Kidney (tissue), 14 donors: ENCODE data around the gene RNF13. TPM values are rescaled to one million over a fixed set of nuclear protein-coding genes. Genes with fewer than 3 reads are reported as not detected.
"Not testable (repeated sequence)": the region's sequence is repeated elsewhere in the genome, so short reads cannot be mapped to it uniquely, and the experiment has no call there.

ENCODE experiments used
- DNase-seq, 5 donors: peaks; one replicate each; pipeline ENCODE4 v3.0.0-alpha.2; 2013 to 2020
- FAIRE-seq: peaks from 2 replicates; lab custom pipeline; 2012; peaks lifted over from hg19 to GRCh38; lab: Jason Lieb, UNC
- H3K27ac ChIP-seq, 2 donors: one replicate each; pipeline ENCODE4 v1.7.0; 2013; ENCODE audit warnings: low read depth in 2 of 2, low read length in 2 of 2, inconsistent platforms in 1 of 2
- H3K27me3 ChIP-seq: one replicate; pipeline ENCODE4 v1.7.1; 2013; ENCODE audit warnings: low read length, inconsistent platforms; ENCODE audit not compliant: control insufficient read depth, insufficient read depth
- H3K36me3 ChIP-seq, 3 donors: one replicate each; pipeline versions ENCODE4 v1.7.0 to v1.7.1; 2013; ENCODE audit warnings: low read length in 3 of 3, control low read depth in 1 of 3, inconsistent platforms in 1 of 3; ENCODE audit not compliant: insufficient read depth in 3 of 3, control insufficient read depth in 2 of 3
- H3K4me1 ChIP-seq, 3 donors: one replicate each; pipeline versions ENCODE4 v1.7.0 to v1.7.1; 2013; ENCODE audit warnings: low read length in 3 of 3, inconsistent platforms in 1 of 3, low read depth in 1 of 3; ENCODE audit not compliant: control insufficient read depth in 2 of 3, insufficient read depth in 2 of 3
- H3K4me3 ChIP-seq, 3 donors: one replicate each; pipeline versions ENCODE4 v1.7.0 to v1.8.1; 2013; ENCODE audit warnings: low read length in 3 of 3, control low read depth in 1 of 3, inconsistent platforms in 1 of 3
- H3K9ac ChIP-seq, 3 donors: one replicate each; pipeline versions ENCODE4 v1.7.0 to v1.7.1; 2013; ENCODE audit warnings: low read length in 3 of 3, control low read depth in 1 of 3, inconsistent platforms in 1 of 3
- H3K9me3 ChIP-seq, 3 donors: one replicate each; pipeline versions ENCODE4 v1.7.0 to v1.7.1; 2013; ENCODE audit warnings: low read length in 3 of 3, control low read depth in 1 of 3, inconsistent platforms in 1 of 3; ENCODE audit not compliant: control insufficient read depth in 2 of 3, insufficient read depth in 1 of 3
- CTCF ChIP-seq: IDR thresholded peaks from 3 replicates; pipeline ENCODE4 v1.5.1; 2012; ENCODE audit warnings: mild to moderate bottlenecking, moderate library complexity, borderline replicate concordance; ENCODE audit not compliant: insufficient read depth; ENCODE audit errors: extremely low read depth
- intact Hi-C: fragments of 100-400 bp; cut with DNase I; formaldehyde crosslinking; loops from one replicate; pipeline ENCODE4 v1.11.1; 2022
- polyA plus RNA-seq: library from polyadenylated mRNA; stranded (reverse); fragments of 350-450 nt; fragmentation: Illumina TruSeq; extraction: RNeasy Lipid Tissue Mini Kit (QIAGEN cat#74804); gene quantifications from one replicate; pipeline ENCODE4 v1.2.3, GENCODE V29; 2014; ENCODE audit warnings: low read depth, low replicate concordance; ENCODE audit not compliant: insufficient read depth
- total RNA-seq: library from RNA; stranded (reverse); fragmentation: NEBNext Ultra II Directional; extraction: Animal tissue kit (Norgen Biotek cat#: 25700); gene quantifications from one replicate; pipeline ENCODE4 v1.2.1, GENCODE V29; 2021
- donor health status: control.
- donor health status: control.
- donor health status: control.
- donor health status: control.
- donor health status: control.
- donor health status: DM: yes; HTN: yes; CAD: no.
- donor health status: Normal renal cell carcinoma (clear cell type).

The RNF13 gene
- total and polyA plus RNA-seq, 2 donors from 2014 or later, result 54.1 to 87.1 TPM

GRCh38 chr3:149942409-149942808 lies 129.4 kb downstream of the RNF13 start:
- no peak overlapping the region for H3K4me3 ChIP-seq
- no peak overlapping the region for H3K27ac ChIP-seq
- intact Hi-C loops, result no loop called here
- FAIRE-seq, result no peak
- H3K4me1 ChIP-seq, result no peaks in the 10 kb centered on the region
- H3K9me3 ChIP-seq, result no peaks in the 10 kb centered on the region
- no peak for DNase-seq
- H3K9ac ChIP-seq, result no peak overlapping the region
- no peaks in the 10 kb centered on the region for H3K27me3 ChIP-seq
- TF ChIP-seq CTCF, result no peak
- no peaks in the 10 kb centered on the region for H3K36me3 ChIP-seq

- H3K27me3 ChIP-seq, intact Hi-C loops, DNase-seq, H3K9me3 ChIP-seq, H3K27ac ChIP-seq, H3K9ac ChIP-seq, H3K4me1 ChIP-seq, H3K36me3 ChIP-seq, FAIRE-seq, H3K4me3 ChIP-seq: not testable (repeated sequence)
Measured at GRCh38 chr3:149943966-149944365, 131.0 kb downstream of the RNF13 start.

GRCh38 chr3:149947231-149947630 lies 134.2 kb downstream of the RNF13 start:
- H3K27me3 ChIP-seq, result no peaks in the 10 kb centered on the region
- H3K36me3 ChIP-seq, result no peaks in the 10 kb centered on the region
- FAIRE-seq (no peak), DNase-seq (no peak)
- no peak overlapping the region for H3K4me3 ChIP-seq
- H3K9ac ChIP-seq, result no peak overlapping the region
- no peaks in the 10 kb centered on the region for H3K4me1 ChIP-seq
- intact Hi-C loops, result no loop called here
- no peak for TF ChIP-seq CTCF
- H3K27ac ChIP-seq, result no peak overlapping the region
- no peaks in the 10 kb centered on the region for H3K9me3 ChIP-seq

- no peak overlapping the region for H3K9ac ChIP-seq
- H3K4me3 ChIP-seq, result no peak overlapping the region
- no peaks in the 10 kb centered on the region for H3K9me3 ChIP-seq
- intact Hi-C loops, result no loop called here
- H3K27ac ChIP-seq, result no peak overlapping the region
- H3K4me1 ChIP-seq, result no peaks in the 10 kb centered on the region
- FAIRE-seq, result no peak
- no peaks in the 10 kb centered on the region for H3K36me3 ChIP-seq
- no peak for DNase-seq
- no peak for TF ChIP-seq CTCF
- H3K27me3 ChIP-seq, result no peaks in the 10 kb centered on the region
Measured at GRCh38 chr3:149949181-149949580, 136.2 kb downstream of the RNF13 start.
